ENCODE results near the gene RAB37. TPM values are rescaled to one million over a fixed set of nuclear protein-coding genes. Genes with fewer than 3 reads are reported as not detected.

RAB37 gene
- polyA plus RNA-seq, 1 donor from 2014 or later, result not detected

DNA sequence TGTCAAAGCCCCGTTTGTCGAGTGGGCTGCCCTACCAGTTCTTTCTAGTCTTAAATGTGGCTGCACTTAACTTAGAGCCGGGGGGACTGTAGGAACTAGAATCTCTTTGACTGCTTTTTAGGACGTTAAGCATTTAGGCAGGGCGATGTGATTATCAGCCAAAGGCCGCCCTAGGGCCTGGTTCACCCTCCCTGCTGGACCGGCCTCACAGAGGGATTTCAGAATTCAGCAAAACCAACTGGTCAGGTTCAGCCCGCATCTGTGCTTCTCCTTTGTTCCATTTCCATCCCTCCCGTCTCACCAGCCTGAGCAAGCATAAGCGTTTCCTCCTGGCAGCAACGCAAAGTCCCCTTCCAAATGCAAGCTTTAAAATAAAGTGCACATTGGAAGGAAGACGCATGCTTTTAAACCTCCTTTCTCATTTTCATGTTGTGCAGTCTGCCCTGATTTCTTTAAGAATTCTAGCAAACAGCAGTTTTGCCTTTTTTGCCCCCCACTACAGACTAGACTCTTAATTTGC is 55.6 kb downstream of the RAB37 start:
- H3F3A ChIP-seq (ENCODE audit: insufficient read depth, low read length, poor library complexity, severe bottlenecking), result no peaks in the 10 kb centered on the region
- H3K27ac ChIP-seq (ENCODE audit: low read length), result no peak overlapping the region
- H4K20me1 ChIP-seq (ENCODE audit: insufficient read depth), result no peaks in the 10 kb centered on the region
- TF ChIP-seq CTCF (IDR thresholded peaks at IDR 0.05; ENCODE audit: poor library complexity, severe bottlenecking) (no peak), REST (IDR thresholded peaks at IDR 0.05; ENCODE audit: borderline replicate concordance) (no peak), TAF1 (IDR thresholded peaks at IDR 0.05; ENCODE audit: low read depth) (no peak), RAD21 (conservative IDR thresholded peaks at IDR 0.05) (no peak), SMC3 (conservative IDR thresholded peaks at IDR 0.05; ENCODE audit: poor library complexity) (no peak), EP300 (conservative IDR thresholded peaks at IDR 0.05; ENCODE audit: poor library complexity, severe bottlenecking) (no peak), EZH2 (IDR thresholded peaks at IDR 0.05; ENCODE audit: borderline replicate concordance, insufficient read depth, low read length, poor library complexity, severe bottlenecking) (no peak)
- H3K9me2 ChIP-seq (ENCODE audit: insufficient read depth, low read length), result no peaks in the 10 kb centered on the region
- H3K9me3 ChIP-seq (ENCODE audit: low read length), result no peaks in the 10 kb centered on the region
- no peak overlapping the region for H3K4me2 ChIP-seq (ENCODE audit: low read length)
- no peak overlapping the region for H3K4me3 ChIP-seq (ENCODE audit: low read length)
- no peaks in the 10 kb centered on the region for H3K36me3 ChIP-seq (ENCODE audit: insufficient read depth, low read length)
- H2AFZ ChIP-seq (ENCODE audit: low read depth, low read length), result no peak overlapping the region
- H3K9ac ChIP-seq (ENCODE audit: low read length), result no peak overlapping the region
- no peaks in the 10 kb centered on the region for H3K79me2 ChIP-seq (replicated peaks; ENCODE audit: insufficient read depth, low read length)
- no peaks in the 10 kb centered on the region for H3K27me3 ChIP-seq (ENCODE audit: insufficient read depth, low read depth, low read length)

- Histone ChIP-seq H3K9ac (ENCODE audit: low read length) (no peak overlapping the region), H2AFZ (ENCODE audit: low read depth, low read length) (no peak overlapping the region), H4K20me1 (ENCODE audit: insufficient read depth) (no peaks in the 10 kb centered on the region), H3K79me2 (replicated peaks; ENCODE audit: insufficient read depth, low read length) (no peaks in the 10 kb centered on the region), H3K9me3 (ENCODE audit: low read length) (no peaks in the 10 kb centered on the region), H3K4me2 (ENCODE audit: low read length) (no peak overlapping the region), H3K4me3 (ENCODE audit: low read length) (no peak overlapping the region), H3F3A (ENCODE audit: insufficient read depth, low read length, poor library complexity, severe bottlenecking) (no peaks in the 10 kb centered on the region), H3K36me3 (ENCODE audit: insufficient read depth, low read length) (no peaks in the 10 kb centered on the region), H3K9me2 (ENCODE audit: insufficient read depth, low read length) (no peaks in the 10 kb centered on the region), H3K27me3 (ENCODE audit: insufficient read depth, low read depth, low read length) (no peaks in the 10 kb centered on the region), H3K27ac (ENCODE audit: low read length) (no peak overlapping the region)
- no peak for TF ChIP-seq POLR2AphosphoS5 (IDR thresholded peaks at IDR 0.05)
- TF ChIP-seq EZH2 (IDR thresholded peaks at IDR 0.05; ENCODE audit: borderline replicate concordance, insufficient read depth, low read length, poor library complexity, severe bottlenecking), result no peak
- TF ChIP-seq RAD21 (conservative IDR thresholded peaks at IDR 0.05), result no peak
- no peak for TF ChIP-seq EP300 (conservative IDR thresholded peaks at IDR 0.05; ENCODE audit: poor library complexity, severe bottlenecking)
- no peak for TF ChIP-seq MXI1 (conservative IDR thresholded peaks at IDR 0.05; ENCODE audit: poor library complexity, severe bottlenecking)
- TF ChIP-seq SMC3 (conservative IDR thresholded peaks at IDR 0.05; ENCODE audit: poor library complexity), result no peak
- TF ChIP-seq TAF1 (IDR thresholded peaks at IDR 0.05; ENCODE audit: low read depth), result no peak
- TF ChIP-seq REST (IDR thresholded peaks at IDR 0.05; ENCODE audit: borderline replicate concordance), result no peak
- TF ChIP-seq CTCF (IDR thresholded peaks at IDR 0.05; ENCODE audit: poor library complexity, severe bottlenecking), result no peak
These were observed 58.4 kb downstream of the RAB37 start for GRCh38 chr17:74795327-74796020.
